ENCODE data around the gene CACNG4.

The CACNG4 gene

GRCh38 chr17:67058036-67058435 is 93.5 kb downstream of the CACNG4 start:
- no peak for DNase-seq (ENCODE audit: low spot score)

- no peak for DNase-seq (ENCODE audit: low spot score)
These were observed 94.9 kb downstream of the CACNG4 start for GRCh38 chr17:67059372-67059771.

GRCh38 chr17:67063141-67063540 is 98.6 kb downstream of the CACNG4 start:
- no peak for DNase-seq (ENCODE audit: low spot score)

GRCh38 chr17:67066717-67067116 is 102.2 kb downstream of the CACNG4 start:
- no peak for DNase-seq (ENCODE audit: low spot score)

- no peak for DNase-seq (ENCODE audit: low spot score)
These were observed 103.3 kb downstream of the CACNG4 start for GRCh38 chr17:67067571-67068482.

GRCh38 chr17:67068999-67069398 is 104.5 kb downstream of the CACNG4 start:
- DNase-seq (ENCODE audit: low spot score): no peak

DNA sequence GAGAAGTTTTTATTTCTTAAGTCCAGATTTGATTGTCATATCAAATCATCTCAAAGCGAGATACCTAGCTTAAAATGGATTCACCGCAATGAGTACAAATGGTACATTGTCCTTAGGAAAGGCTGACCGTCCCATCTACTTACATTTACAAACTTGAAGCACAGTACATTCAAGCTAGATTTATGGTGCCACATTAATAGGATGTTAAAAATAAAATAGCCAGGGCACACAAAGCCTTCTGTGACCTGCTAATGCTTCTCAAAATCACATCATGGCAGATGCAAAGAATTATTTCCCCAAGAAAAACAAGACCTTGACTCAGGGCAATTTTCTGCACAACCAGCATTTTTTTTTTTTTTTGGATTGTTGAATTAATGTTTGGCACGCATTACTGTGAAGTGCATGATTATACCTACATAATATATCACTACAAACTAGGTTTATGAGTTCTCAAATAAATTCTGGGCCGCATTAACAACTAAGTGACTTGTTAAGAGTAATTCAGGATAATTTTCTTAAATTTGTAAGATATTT is 105.2 kb downstream of the CACNG4 start:
- DNase-seq (ENCODE audit: low spot score): no peak

DNA sequence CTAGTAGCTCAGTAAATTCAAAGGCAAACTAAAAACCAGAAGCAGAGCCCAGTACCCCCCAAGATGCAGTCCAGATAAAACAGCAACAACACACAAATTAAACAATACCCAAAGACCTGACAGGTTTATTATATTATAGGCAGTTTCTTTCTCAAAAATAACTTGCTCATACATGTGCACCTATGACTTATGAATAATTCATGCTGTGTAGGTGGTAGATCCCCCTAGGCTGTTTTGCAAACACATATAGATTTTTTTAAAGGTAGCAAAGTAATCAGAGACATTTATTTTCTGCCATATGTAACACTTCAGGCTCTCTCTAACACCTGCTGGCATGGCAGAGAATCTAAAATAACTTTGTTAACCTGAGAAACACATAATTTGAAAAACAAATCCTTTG is 107.1 kb downstream of the CACNG4 start:
- no peak for DNase-seq (ENCODE audit: low spot score)

- no peak for DNase-seq (ENCODE audit: low spot score)
These were observed 108.4 kb downstream of the CACNG4 start for GRCh38 chr17:67072885-67073284.

- DNase-seq (ENCODE audit: low spot score): no peak
These were observed 110.3 kb downstream of the CACNG4 start for GRCh38 chr17:67074781-67075180.

DNA sequence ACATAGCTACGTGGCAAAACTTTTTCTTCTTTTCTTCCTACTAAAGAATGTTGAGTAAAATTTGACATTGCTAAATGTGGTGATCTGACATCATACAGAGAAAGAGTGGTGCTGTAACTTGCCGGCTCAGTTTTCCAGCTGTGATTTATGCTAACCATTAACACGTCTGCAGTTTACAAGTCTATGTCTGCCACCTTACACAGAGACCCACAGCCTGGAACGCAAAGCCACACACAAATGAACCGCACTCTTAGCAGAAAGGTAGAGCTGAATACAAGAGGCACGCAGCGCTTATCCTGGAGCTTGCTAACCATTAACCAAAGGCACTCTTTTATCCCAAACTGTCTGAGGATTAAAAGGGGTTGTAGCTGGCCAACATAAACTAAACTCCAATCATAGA is 111.8 kb downstream of the CACNG4 start:
- DNase-seq (ENCODE audit: low spot score): no peak

- no peak for DNase-seq (ENCODE audit: low spot score)
These were observed 113.8 kb downstream of the CACNG4 start for GRCh38 chr17:67078292-67078691.

- no peak for DNase-seq (ENCODE audit: low spot score)
These were observed 115.0 kb downstream of the CACNG4 start for GRCh38 chr17:67079491-67079890.

DNA sequence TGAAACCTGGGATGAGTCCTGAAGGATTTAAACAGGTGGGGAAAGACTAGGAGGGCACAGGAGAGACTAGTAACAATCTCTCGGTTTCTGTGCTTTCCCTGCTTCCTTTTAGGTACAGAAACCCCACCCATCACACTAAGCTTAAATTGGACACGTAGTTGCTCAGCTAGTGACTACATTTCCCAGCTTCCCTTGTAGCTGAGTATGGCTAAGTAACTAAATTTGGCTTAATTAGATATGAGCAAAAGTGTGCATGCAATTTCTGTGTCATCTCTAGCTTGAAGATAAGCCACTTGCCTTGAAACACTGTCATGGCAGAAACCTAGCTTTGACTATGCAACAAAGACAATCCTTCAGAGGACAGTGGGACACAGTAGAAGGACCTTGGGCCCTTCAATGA is 116.3 kb downstream of the CACNG4 start:
- DNase-seq (ENCODE audit: low spot score): peak; percentile 41

- DNase-seq (ENCODE audit: low spot score): no peak
These were observed 117.6 kb downstream of the CACNG4 start for GRCh38 chr17:67082107-67082506.
